ENCODE data around the gene GABRR3.

- TF ChIP-seq POLR2A (IDR thresholded peaks at IDR 0.05) (no peak), CTCF (IDR thresholded peaks at IDR 0.05 in 4 of 5, conservative IDR thresholded peaks at IDR 0.05 in 1 of 5) (no peak)
Observed at GRCh38 chr3:98003306-98003969, 31.7 kb downstream of the GABRR3 start.

Measured in gastrocnemius medialis (tissue), 4 donors.